ENCODE results near the gene CDK10. TPM values are rescaled to one million over a fixed set of nuclear protein-coding genes. Genes with fewer than 3 reads are reported as not detected.

CDK10 gene
- total RNA-seq, 1 donor from 2014 or later: 35.4 TPM

DNA sequence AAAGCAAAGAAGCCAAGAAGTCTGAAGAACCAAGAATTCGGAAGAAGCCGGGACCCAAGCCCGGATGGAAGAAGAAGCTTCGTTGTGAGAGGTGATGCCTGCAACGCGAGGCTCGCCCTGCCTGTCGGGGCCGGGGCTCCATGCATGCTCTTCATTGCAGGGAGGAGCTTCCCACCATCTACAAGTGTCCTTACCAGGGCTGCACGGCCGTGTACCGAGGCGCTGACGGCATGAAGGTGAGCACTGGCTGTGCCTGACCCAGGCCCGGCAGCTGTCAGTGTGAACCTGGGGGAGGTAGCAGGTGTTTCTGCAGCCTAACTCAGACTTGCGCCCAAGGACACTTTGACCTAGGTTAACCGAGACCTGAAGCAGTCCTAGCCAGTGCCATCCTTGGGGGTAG lies 46.8 kb downstream of the CDK10 start:
- DNase-seq (ENCODE audit: low spot score): no peak

- no peak for DNase-seq (ENCODE audit: low spot score)
Observed at GRCh38 chr16:89733792-89734191, 47.3 kb downstream of the CDK10 start.

GRCh38 chr16:89736554-89736953 lies 50.1 kb downstream of the CDK10 start:
- DNase-seq (ENCODE audit: low spot score): no peak

DNA sequence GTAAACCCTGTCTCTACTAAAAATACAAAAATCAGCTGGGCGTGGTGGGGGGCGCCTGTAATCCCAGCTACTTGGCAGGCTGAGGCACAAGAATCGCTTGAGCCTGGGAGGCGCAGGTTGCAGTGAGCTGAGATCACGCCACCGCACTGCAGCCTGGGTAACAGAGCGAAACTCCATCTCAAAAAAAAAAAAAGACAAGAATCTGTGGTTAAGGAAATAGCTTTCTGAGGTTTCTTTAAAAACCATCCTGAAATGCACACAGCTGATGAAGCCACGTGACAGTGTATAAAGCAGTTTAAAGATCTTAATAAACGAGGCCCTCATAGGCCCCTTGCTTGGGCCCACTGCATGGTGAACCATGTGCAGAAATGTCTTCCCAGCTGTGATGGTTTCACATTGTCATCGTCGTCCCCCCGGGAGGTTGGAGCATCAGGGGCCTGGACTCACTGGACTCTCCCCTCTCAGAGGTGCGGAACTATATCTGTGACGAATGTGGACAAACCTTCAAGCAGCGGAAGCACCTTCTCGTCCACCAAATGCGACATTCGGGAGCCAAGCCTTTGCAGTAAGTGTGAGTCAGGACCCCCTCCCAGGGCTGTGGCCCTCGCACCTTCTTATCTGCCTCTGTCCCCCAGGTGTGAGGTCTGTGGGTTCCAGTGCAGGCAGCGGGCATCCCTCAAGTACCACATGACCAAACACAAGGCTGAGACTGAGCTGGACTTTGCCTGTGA lies 51.0 kb downstream of the CDK10 start:
- DNase-seq (ENCODE audit: low spot score): no peak

- DNase-seq (ENCODE audit: low spot score): no peak
Observed at GRCh38 chr16:89738072-89738377, 51.5 kb downstream of the CDK10 start.

GRCh38 chr16:89738538-89739317 lies 52.2 kb downstream of the CDK10 start:
- DNase-seq (ENCODE audit: low spot score): no peak

GRCh38 chr16:89739383-89739782 lies 52.9 kb downstream of the CDK10 start:
- no peak for DNase-seq (ENCODE audit: low spot score)

GRCh38 chr16:89741342-89742014 lies 55.0 kb downstream of the CDK10 start:
- DNase-seq (ENCODE audit: low spot score): no peak

- DNase-seq (ENCODE audit: low spot score): no peak
Observed at GRCh38 chr16:89742948-89743347, 56.5 kb downstream of the CDK10 start.

GRCh38 chr16:89744813-89745212 lies 58.3 kb downstream of the CDK10 start:
- DNase-seq (ENCODE audit: low spot score): no peak

Other genes starting within 250 kb of the CDK10 start
- 43.8 TPM for gene ANKRD11, start 196.1 kb upstream of the CDK10 start, total RNA-seq (ENCODE audit: insufficient read depth, low replicate concordance)
- gene SPG7, start 178.3 kb upstream of the CDK10 start, total RNA-seq (ENCODE audit: insufficient read depth, low replicate concordance): 121 TPM
- gene RPL13, start 126.0 kb upstream of the CDK10 start, total RNA-seq (ENCODE audit: insufficient read depth, low replicate concordance): 2,788 TPM
- not detected for gene CPNE7, start 110.9 kb upstream of the CDK10 start, total RNA-seq (ENCODE audit: insufficient read depth, low replicate concordance)
- 5.5 TPM for gene DPEP1, start 73.0 kb upstream of the CDK10 start, total RNA-seq (ENCODE audit: insufficient read depth, low replicate concordance)
- 43.6 TPM for gene CHMP1A, start 29.0 kb upstream of the CDK10 start, total RNA-seq (ENCODE audit: insufficient read depth, low replicate concordance)
- gene SPATA33, start 28.9 kb upstream of the CDK10 start, total RNA-seq (ENCODE audit: insufficient read depth, low replicate concordance): 1.9 TPM
- 12.5 TPM for gene SPATA2L, start 15.0 kb downstream of the CDK10 start, total RNA-seq (ENCODE audit: insufficient read depth, low replicate concordance)
- 9.1 TPM for gene VPS9D1, start 34.2 kb downstream of the CDK10 start, total RNA-seq (ENCODE audit: insufficient read depth, low replicate concordance)
- gene ZNF276, start 34.8 kb downstream of the CDK10 start, total RNA-seq (ENCODE audit: insufficient read depth, low replicate concordance): 14.9 TPM
- gene FANCA, start 130.0 kb downstream of the CDK10 start, total RNA-seq (ENCODE audit: insufficient read depth, low replicate concordance): 34.7 TPM
- 2.2 TPM for gene SPIRE2, start 141.8 kb downstream of the CDK10 start, total RNA-seq (ENCODE audit: insufficient read depth, low replicate concordance)
- 121 TPM for gene TCF25, start 186.9 kb downstream of the CDK10 start, total RNA-seq (ENCODE audit: insufficient read depth, low replicate concordance)
- gene MC1R, start 232.2 kb downstream of the CDK10 start, total RNA-seq (ENCODE audit: insufficient read depth, low replicate concordance): 4.3 TPM
- 63.3 TPM for gene TUBB3, start 236.7 kb downstream of the CDK10 start, total RNA-seq (ENCODE audit: insufficient read depth, low replicate concordance)